SK-N-MC (cell line): ENCODE results near the gene LIPM.

Experiments
- EZH2 ChIP-seq: fragments of 200-600 bp; sonication (generic); IDR thresholded peaks from one replicate; pipeline ENCODE4 v1.6.1; 2017; ENCODE audit warnings: antibody characterized with exemption
- FOXP2 ChIP-seq: optimal IDR thresholded peaks from 2 replicates; pipeline ENCODE3; 2011; ENCODE audit warnings: mild to moderate bottlenecking, moderate library complexity; ENCODE audit not compliant: insufficient read depth; ENCODE audit errors: extremely low read length, control extremely low read depth
- POLR2AphosphoS5 ChIP-seq: IDR thresholded peaks from 2 replicates; pipeline ENCODE4 v1.6.1; 2012; ENCODE audit warnings: mild to moderate bottlenecking, low read depth, low read length, borderline replicate concordance

GRCh38 chr10:88803641-88804040 is 1.1 kb downstream of the LIPM start:
- TF ChIP-seq EZH2 (no peak), POLR2AphosphoS5 (no peak), FOXP2 (no peak)
